ENCODE results near the gene SAC3D1. TPM values are rescaled to one million over a fixed set of nuclear protein-coding genes. Genes with fewer than 3 reads are reported as not detected.

SAC3D1 gene
- total and polyA plus RNA-seq, 9 of the 15 experiments (the other 6 are each of a cell fraction or from before 2014, with no cell fraction given), result 0.20 to 35.2 (median 5.8) TPM

DNA sequence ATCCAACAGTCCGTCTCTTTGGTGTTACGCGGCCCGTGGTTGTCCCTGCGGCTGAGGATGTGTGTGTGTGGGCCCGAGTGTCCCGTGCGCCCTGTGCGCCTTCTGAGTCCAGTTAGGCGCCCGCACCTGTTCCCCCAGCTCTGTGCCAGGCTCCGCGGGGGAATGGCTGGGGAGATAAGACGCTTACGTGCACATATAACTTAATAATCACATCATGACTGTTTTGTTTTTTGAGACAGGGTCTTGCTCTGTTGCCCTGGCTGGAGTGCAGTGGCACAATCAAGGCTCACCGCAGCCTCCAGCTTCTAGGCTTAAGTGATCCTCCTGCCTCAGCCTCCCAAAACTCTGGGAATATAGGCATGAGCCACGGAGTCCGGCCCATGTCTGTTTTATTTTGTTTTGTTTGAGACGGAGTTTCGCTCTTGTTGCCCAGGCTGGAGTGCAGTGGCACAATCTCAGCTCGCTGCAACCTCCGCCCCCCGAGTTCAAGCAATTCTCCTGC lies 26.2 kb upstream of the SAC3D1 start (continued):
- TF ChIP-seq, protein P1, sequence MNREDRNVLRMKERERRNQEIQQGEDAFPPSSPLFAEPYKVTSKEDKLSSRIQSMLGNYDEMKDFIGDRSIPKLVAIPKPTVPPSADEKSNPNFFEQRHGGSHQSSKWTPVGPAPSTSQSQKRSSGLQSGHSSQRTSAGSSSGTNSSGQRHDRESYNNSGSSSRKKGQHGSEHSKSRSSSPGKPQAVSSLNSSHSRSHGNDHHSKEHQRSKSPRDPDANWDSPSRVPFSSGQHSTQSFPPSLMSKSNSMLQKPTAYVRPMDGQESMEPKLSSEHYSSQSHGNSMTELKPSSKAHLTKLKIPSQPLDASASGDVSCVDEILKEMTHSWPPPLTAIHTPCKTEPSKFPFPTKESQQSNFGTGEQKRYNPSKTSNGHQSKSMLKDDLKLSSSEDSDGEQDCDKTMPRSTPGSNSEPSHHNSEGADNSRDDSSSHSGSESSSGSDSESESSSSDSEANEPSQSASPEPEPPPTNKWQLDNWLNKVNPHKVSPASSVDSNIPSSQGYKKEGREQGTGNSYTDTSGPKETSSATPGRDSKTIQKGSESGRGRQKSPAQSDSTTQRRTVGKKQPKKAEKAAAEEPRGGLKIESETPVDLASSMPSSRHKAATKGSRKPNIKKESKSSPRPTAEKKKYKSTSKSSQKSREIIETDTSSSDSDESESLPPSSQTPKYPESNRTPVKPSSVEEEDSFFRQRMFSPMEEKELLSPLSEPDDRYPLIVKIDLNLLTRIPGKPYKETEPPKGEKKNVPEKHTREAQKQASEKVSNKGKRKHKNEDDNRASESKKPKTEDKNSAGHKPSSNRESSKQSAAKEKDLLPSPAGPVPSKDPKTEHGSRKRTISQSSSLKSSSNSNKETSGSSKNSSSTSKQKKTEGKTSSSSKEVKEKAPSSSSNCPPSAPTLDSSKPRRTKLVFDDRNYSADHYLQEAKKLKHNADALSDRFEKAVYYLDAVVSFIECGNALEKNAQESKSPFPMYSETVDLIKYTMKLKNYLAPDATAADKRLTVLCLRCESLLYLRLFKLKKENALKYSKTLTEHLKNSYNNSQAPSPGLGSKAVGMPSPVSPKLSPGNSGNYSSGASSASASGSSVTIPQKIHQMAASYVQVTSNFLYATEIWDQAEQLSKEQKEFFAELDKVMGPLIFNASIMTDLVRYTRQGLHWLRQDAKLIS (CRISPR knock-in tag; IDR thresholded peaks at IDR 0.05), result 0 out of 2 replicates have a peak, but pooled peaks have one; percentile 10
- TF ChIP-seq ZFP30 (CRISPR knock-in tag; IDR thresholded peaks at IDR 0.05; ENCODE audit: borderline replicate concordance) (no peak), BCOR (IDR thresholded peaks at IDR 0.05) (peak; percentile 88), IFI16 (CRISPR knock-in tag; IDR thresholded peaks at IDR 0.05) (no peak), KAT2B (IDR thresholded peaks at IDR 0.05; ENCODE audit: low read depth, low read length) (no peak), RCOR1 (IDR thresholded peaks at IDR 0.05; ENCODE audit: borderline replicate concordance in 1 of 2, low read depth in 2 of 2, low read length in 2 of 2) (0 out of 4 replicates have a peak, but pooled peaks of 1 of the 2 experiments have one; percentile 27), DPF2 (IDR thresholded peaks at IDR 0.05) (0 out of 2 replicates have a peak, but pooled peaks have one; percentile 47), ZNF584 (CRISPR knock-in tag; IDR thresholded peaks at IDR 0.05; ENCODE audit: low read depth) (0 out of 2 replicates have a peak, but pooled peaks have one; percentile 6), RBM25 (IDR thresholded peaks at IDR 0.05; ENCODE audit: low read depth, low read length, severe bottlenecking) (peak; percentile 68), BHLHE40 (IDR thresholded peaks at IDR 0.05; ENCODE audit: low read length) (peak; percentile 14; the same call in 1 of the 2 replicates), HDAC2 (IDR thresholded peaks at IDR 0.05) (0 out of 2 replicates have a peak, but pooled peaks have one; percentile 18), CCAR2 (IDR thresholded peaks at IDR 0.05; ENCODE audit: low read depth, low read length) (no peak), ZSCAN29 (IDR thresholded peaks at IDR 0.05) (no peak)
- TF ChIP-seq, protein P2, sequence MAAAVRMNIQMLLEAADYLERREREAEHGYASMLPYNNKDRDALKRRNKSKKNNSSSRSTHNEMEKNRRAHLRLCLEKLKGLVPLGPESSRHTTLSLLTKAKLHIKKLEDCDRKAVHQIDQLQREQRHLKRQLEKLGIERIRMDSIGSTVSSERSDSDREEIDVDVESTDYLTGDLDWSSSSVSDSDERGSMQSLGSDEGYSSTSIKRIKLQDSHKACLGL (CRISPR knock-in tag; IDR thresholded peaks at IDR 0.05; ENCODE audit: borderline replicate concordance, poor library complexity, severe bottlenecking), result no peak
- TF ChIP-seq, protein P3, sequence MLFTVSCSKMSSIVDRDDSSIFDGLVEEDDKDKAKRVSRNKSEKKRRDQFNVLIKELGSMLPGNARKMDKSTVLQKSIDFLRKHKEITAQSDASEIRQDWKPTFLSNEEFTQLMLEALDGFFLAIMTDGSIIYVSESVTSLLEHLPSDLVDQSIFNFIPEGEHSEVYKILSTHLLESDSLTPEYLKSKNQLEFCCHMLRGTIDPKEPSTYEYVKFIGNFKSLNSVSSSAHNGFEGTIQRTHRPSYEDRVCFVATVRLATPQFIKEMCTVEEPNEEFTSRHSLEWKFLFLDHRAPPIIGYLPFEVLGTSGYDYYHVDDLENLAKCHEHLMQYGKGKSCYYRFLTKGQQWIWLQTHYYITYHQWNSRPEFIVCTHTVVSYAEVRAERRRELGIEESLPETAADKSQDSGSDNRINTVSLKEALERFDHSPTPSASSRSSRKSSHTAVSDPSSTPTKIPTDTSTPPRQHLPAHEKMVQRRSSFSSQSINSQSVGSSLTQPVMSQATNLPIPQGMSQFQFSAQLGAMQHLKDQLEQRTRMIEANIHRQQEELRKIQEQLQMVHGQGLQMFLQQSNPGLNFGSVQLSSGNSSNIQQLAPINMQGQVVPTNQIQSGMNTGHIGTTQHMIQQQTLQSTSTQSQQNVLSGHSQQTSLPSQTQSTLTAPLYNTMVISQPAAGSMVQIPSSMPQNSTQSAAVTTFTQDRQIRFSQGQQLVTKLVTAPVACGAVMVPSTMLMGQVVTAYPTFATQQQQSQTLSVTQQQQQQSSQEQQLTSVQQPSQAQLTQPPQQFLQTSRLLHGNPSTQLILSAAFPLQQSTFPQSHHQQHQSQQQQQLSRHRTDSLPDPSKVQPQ (CRISPR knock-in tag; IDR thresholded peaks at IDR 0.05; ENCODE audit: borderline replicate concordance), result no peak
